Activated CD4-positive, alpha-beta T cell treated with anti-CD3 and anti-CD28 coated beads, Interleukin-2, Interleukin-6, amounts not matched to agents 100 ng/mL and 50 ng/mL, durations not matched to agents 16 hours and 8 hours (primary cell): ENCODE results near the gene ZNF100.
A peak's percentile ranks its signal among the peaks of the same experiment; 100 is the strongest.
"Not testable (repeated sequence)": the region's sequence is repeated elsewhere in the genome, so short reads cannot be mapped to it uniquely, and the experiment has no call there.

Source experiments
- DNase-seq: peaks from one replicate; pipeline ENCODE4 v3.0.0-alpha.2; 2020

ZNF100 gene

DNA sequence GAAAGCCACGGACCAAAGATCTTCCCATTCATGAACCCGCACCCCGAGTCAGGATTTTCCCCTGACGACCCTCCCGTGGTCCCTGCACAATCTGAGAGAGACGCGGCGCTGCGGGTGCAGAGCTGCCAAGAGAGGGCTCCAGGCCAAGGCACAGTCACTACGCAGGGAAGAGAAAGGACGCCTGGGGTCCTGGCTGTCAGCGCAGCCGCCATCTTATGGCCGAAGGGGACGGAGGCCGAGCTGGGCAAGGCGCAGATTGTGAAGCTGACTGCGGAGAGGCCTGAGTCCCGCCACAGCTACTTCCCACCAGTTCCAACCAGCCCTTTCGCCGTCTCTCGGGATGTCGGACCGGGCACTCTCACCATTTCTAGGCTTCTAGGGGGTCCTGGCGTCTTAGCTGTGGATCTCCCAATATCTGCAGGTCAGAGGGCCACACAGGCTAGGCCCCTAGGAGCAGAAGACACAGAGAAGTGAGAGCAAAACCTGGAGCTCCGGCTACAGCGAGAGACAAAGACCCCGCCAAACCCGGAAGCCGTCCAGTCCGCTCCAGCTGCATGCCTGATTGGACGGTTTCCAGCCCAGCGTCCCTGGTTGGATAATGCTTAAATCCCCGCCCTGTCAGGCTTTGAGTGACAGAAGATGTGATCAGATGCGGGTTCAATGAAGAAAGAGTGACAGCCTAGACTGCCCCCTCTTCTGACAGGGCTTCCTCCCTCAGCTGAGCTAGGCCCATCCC, at the start of gene ZNF100:
Gene ZNF100 (minus strand): TSS at position 515 of the 736 bp plus-strand sequence. CDS start 150 bp downstream, at position 365.
- DNase-seq, result peak; percentile 92

DNA sequence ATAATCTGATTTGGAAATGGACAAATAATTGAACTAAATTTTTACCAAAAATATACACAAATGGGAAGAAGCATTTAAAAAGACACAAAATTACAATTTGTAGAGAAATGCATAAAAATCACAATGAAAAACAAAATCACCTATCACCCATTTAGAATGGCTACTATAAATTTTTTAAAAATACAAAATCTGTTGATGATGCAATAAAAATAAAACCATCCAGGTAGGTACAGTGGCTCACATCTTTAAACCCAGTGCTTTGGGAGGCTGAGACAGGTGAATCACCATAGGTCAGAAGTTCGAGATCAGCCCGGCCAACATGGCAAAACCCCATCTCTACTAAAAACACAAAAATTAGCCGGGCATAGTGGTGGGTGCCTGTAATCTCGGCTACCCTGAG, 45.1 kb upstream of the ZNF100 start:
- no peak for DNase-seq

DNA sequence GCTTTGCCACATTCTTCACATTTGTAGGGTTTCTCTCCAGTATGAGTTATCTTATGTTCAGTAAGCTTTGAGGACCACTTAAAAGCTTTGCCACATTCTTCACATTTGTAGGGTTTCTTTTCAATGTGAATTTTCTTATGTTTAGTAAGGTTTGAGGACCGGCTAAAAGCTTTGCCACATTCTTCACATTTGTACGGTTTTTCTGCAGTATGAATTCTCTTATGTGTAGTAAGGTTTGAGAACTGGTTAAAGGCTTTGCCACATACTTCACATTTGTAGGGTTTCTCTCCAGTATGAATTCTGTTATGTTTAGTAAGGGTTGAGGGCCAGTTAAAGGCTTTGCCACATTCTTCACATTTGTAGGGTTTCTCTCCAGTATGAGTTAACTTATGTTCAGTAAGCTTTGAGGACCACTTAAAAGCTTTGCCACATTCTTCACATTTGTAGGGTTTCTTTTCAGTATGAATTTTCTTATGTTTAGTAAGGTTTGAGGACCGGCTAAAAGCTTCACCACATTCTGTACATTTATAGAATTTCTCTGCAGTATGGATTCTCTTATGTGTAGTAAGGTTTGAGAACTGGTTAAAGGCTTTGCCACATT, 41.1 kb upstream of the ZNF100 start:
- not testable (repeated sequence) for DNase-seq

DNA sequence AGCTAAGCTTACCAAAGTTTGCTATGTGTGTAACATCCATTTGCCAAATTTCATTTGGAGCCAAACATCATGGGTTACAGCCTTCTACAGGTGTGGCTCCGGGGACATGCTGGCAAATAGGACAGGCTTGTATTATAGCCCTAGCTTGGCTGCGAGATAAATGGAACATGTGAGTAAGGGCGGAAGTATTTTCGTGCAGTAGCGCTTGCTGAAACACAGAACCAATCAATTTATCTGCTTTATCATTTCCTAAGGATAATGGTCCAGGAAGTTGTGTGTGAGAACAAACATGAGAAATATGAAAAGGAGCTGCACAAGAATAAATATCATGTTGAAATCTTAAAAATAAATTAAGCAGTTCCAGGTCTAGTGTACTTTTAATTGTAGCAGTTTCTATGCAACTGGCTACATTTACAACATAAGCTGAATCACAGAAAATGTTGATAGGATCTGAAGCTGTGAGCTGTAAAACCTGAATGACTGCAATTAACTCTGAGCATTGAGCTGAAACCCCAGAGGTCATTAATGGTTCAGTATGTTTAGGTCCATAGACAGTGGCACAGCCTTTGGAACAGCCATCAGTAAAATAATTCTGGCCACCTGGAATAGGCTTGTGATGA, 22.2 kb upstream of the ZNF100 start:
- DNase-seq, result no peak

- no peak for DNase-seq
These were observed 19.6 kb upstream of the ZNF100 start for GRCh38 chr19:21786936-21787335.

- not testable (repeated sequence) for DNase-seq
These were observed 8.4 kb upstream of the ZNF100 start for GRCh38 chr19:21775792-21776191.

DNA sequence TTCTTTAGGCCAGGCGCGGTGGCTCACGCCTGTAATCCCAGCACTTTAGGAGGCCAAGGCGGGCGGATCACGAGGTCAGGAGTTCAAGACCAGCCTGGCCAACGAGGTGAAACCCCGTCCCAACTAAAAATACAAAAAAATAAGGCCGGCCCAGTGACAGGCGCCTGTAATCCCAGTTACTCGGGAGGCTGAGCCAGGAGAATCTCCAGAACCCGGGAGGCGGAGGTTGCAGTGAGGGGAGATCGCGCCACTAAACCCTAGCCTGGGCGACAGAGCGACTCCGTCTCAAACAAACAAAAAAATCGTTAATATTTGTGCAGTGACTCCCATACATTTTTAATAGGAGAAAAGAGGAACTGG, 694 bp downstream of the ZNF100 start:
- not testable (repeated sequence) for DNase-seq

DNA sequence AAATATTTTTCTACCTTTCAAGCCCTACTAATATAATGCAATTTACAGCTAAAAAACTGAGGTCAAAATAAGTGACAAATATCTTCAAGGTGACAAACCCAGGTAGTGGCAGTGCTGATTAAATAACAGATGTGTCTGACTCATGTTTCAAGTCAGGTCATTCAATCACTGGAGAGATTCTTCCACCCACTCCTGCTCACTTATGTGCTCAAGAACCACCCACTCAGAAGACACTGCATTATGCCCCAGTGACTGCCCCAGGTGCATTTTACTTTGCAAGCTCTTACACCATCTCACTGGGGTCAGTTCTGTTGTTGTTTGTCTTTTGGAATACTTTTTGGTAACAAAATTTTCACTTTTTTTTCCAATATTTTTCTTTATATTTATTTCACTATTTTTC, 2.2 kb downstream of the ZNF100 start:
- DNase-seq, result peak; percentile 7

GRCh38 chr19:21761547-21761946, 5.8 kb downstream of the ZNF100 start:
- not testable (repeated sequence) for DNase-seq

GRCh38 chr19:21758296-21758695, 9.1 kb downstream of the ZNF100 start:
- no peak for DNase-seq

DNA sequence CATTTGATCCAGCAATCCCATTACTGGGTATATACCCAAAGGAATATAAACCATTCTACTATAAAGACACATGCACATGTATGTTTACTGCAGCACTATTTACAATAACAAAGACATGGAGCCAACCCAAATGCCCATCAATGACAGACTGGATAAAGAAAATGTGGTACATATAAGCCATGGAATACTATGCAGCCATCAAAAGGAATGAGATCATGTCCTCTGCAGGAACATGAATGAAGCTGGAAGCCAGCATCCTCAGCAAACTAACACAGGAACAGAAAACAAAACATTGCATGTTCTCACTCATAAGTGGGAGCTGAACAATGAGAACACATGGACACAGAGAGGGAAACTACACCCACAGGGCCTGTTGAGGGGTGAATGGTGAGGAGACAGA, 11.8 kb downstream of the ZNF100 start:
- not testable (repeated sequence) for DNase-seq

DNA sequence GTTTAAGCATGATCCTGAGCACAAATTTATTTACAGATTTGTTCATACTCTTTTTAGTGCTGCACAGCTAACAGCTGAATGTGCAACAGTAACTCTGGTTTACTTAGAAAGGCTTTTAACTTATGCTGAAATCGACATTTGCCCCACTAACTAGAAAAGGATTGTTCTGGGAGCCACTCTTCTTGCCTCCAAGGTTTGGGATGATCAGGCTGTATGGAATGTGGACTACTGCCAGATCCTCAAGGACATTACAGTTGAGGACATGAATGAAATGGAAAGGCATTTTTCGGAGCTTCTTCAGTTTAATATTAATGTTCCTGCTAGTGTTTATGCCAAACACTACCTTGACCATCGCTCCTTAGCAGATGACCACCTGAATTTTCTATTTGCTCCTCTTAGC, 16.0 kb downstream of the ZNF100 start:
- DNase-seq, result no peak

GRCh38 chr19:21750586-21751128, 16.7 kb downstream of the ZNF100 start:
- no peak for DNase-seq

- DNase-seq, result peak; percentile 12
These were observed 18.3 kb downstream of the ZNF100 start for GRCh38 chr19:21749090-21749489.

GRCh38 chr19:21748088-21748487, 19.3 kb downstream of the ZNF100 start:
- DNase-seq, result no peak

DNA sequence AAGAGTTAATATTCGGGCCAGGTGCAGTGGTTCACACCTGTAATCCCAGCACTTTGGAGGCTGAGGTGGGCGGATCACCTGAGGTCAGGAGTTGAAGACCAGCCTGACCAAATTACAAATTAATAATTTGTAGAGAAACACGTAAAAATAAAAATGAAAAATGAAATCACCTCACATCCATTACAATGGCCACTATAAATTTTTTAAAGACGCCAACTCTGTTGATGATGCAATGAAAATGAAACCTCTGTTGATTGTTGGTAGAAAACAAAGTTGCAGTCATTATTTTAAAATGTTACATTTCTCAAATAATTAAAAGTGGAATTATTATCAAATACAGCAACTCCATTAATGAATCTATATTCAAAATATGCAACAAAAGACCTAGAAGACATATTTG, 26.8 kb downstream of the ZNF100 start:
- DNase-seq, result no peak

DNA sequence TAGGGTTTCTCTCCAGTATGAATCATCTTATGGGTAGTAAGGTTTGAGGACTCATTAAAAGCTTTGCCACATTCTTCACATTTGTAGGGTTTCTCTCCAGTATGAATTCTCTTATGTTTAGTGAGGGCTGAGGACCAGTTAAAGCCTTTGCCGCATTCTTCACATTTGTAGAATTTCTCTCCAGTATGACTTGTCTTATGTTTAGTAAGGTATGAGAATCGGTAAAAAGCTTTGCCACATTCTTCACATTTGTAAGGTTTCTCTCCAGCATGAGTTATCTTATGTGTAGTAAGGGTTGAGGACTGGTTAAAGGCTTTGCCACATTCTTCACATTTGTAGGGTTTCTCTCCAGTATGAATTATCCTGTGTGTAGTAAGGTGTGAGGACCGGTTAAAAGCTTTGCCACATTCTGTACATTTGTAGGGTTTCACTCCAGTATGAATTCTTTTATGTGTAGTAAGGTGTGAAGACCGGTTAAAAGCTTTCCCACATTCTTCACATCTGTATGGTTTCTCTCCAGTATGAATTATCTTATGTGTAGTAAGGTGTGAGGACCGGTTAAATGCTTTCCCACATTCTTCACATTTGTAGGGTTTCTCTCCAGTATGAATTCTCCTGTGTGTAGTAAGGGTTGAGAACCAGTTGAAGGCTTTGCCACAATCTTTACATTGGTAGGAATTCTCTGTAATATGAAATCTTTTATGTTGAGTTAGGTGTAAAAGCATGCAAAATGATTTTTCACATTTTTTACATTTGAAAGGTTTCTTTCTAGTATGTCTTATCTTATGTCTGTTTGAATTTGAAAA, 40.2 kb downstream of the ZNF100 start:
- DNase-seq, result not testable (repeated sequence)

DNA sequence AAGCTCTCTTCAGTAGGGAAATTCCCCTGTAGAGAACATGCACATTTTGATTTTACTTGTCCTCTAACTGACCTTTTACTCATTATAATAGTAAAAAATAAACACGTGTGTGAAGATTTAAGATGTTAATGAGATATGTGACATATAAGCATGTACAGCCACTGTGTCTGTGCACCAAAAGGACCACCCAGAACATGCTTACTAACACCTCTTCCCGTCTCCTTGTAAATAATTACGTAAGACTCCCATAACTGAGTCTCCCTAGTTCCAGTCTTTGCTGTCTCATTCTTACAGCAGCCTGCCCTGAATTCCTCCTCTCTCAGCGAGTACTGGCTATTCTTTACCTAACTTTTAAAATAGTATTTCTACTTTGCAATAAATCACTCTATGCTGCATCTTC, 53.6 kb downstream of the ZNF100 start:
- DNase-seq, result no peak

DNA sequence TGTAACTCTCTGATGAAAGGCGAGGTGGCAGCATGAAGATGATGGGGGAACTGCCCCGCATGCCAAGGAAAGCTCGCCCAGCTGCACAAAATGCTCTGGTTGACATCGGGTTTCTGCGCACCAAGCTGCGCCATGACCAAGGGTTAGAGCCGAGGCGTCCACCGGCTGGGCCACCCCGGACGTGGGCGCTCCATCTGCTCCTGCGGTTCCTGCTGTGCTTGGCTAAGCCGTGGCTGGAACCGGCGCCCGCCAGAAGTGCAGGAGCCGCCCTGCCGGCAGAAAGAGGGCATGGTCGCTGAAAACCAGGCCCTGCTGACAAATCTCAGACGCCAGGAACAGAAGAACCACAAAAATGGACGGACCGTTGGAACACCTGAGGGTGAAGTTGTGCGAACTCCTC, 57.9 kb downstream of the ZNF100 start:
- DNase-seq, result no peak

- not testable (repeated sequence) for DNase-seq
These were observed 59.5 kb downstream of the ZNF100 start for GRCh38 chr19:21707878-21708277.

DNA sequence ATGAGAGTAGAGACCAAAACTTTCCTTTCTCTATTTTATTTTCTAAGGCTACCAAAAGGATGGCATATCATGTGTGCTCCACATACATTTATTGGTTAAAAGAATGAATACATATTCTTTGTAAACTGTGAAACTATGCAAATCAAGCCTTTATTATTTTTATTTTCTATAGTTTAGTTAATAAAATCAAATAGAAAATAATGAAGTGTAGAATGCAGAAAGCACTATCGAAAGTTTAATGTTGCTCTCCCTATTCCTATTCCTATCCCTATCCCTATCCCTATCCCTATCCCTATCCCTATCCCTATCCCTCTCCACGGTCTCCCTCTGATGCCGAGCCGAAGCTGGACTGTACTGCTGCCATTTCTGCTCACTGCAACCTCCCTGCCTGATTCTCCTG, 60.3 kb downstream of the ZNF100 start:
- no peak for DNase-seq

- DNase-seq, result no peak
These were observed 62.0 kb downstream of the ZNF100 start for GRCh38 chr19:21705393-21705792.

DNA sequence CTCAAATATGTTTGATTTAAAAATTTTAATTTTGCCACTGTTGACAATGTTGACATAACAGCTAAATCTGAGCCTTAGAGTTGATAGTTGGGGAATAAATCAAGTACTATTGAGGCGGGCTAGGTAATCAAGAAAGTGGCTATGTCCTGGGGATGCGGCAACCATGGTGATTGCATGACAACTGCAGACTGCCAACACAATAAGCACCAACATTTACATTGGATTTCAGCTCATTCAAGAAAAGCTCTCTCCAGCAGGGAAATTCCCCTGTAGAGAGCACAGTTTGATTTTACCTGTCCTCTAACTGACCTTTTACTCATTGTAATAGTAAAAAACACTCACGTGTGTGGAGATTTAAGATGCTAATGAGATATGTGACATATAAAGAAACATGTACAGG, 63.1 kb downstream of the ZNF100 start:
- DNase-seq, result no peak
